Activated T-cell treated with anti-CD3 and anti-CD28 coated beads, Interleukin-2, amount 50 U/mL, for 4 hours (primary cell): Measurements from ENCODE around the gene ATG4B. TPM values are rescaled to one million over a fixed set of nuclear protein-coding genes. Genes with fewer than 3 reads are reported as not detected.
"Not testable (repeated sequence)": the region's sequence is repeated elsewhere in the genome, so short reads cannot be mapped to it uniquely, and the experiment has no call there.

Experiments used
- ATAC-seq, 2 donors: fragments of 200-7000 bp; cut with Tn5 transposase; one replicate each; pipeline ENCODE4 v1.10.0; 2021
- DNase-seq: peaks from one replicate; pipeline ENCODE4 v3.0.0-alpha.2; 2020
- H3K27me3 Mint-ChIP-seq: one replicate; pipeline ENCODE4 v1.8.0; 2021; ENCODE audit warnings: low read depth, mixed read lengths
- H3K36me3 Mint-ChIP-seq: one replicate; pipeline ENCODE4 v1.8.0; 2022; ENCODE audit warnings: mixed read lengths; ENCODE audit not compliant: insufficient read depth
- H3K4me1 Mint-ChIP-seq: one replicate; pipeline ENCODE4 v1.8.0; 2021; ENCODE audit warnings: low read depth, mixed read lengths
- H3K4me3 Mint-ChIP-seq: one replicate; pipeline ENCODE4 v1.8.0; 2021; ENCODE audit warnings: mild to moderate bottlenecking, moderate library complexity, mixed read lengths
- H3K9me3 Mint-ChIP-seq: one replicate; pipeline ENCODE4 v1.8.0; 2021; ENCODE audit warnings: mixed read lengths
- total RNA-seq, 3 donors: library from RNA; stranded (reverse); gene quantifications; one replicate each; pipeline ENCODE4 v1.2.1, GENCODE V29; 2021

The ATG4B gene
- 10 to 100 TPM; 72.6 to 82.4 (median 75.3) TPM for total RNA-seq

DNA sequence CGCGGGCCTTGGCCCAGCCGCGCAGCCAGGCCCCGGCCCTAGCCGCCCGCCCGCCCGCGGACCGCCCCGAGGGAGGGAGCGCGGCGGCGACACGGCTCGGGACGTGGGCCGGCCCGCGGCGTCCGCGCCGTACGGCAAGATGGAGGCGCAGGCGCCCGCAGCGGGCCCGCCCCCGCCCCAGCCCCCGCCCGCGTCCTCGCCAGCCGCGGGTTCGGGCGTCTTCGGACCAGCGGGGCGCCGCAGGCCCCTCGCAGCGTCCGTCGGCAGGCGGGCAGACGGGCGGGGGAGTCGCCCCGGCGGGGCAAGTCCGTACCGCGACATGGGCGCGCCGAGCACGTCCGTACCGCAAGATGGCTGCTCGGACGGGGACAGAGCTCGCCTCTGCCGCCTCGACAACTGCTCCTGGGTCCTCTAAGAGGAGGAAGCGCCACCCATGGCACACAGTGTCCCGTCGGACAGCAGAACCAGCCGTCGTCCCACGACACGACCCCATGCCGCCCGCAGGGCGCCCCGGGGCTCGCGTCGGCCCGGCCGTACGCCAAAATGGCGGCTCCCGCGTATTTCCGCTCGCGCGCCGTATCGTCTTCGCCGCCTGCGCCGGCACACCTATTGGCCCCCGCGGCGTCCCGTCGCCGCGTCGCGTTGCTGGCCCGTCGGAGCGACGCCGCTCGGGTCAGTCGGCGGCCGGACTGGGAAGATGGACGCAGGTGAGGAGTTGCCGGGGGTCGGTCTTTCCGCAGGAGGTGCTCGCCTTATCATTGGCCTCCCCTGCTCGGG, at the start of gene ATG4B, which contains the start of gene THAP4:
Gene ATG4B, plus strand, starts transcription at position 676 of the 777 bp plus-strand sequence. Its CDS starts 22 bp downstream, at position 698.
Gene THAP4, minus strand, starts transcription at position 141 of the 777 bp plus-strand sequence. CDS start 141 bp downstream, outside the sequence.
- H3K4me1 Mint-ChIP-seq, result peaks cover 51% of the 10 kb centered on the region
- peak; percentile 62 for DNase-seq
- ATAC-seq, result peak; percentile 74 to 75
- no peaks in the 10 kb centered on the region for H3K9me3 Mint-ChIP-seq
- H3K27me3 Mint-ChIP-seq, result no peaks in the 10 kb centered on the region
- H3K4me3 Mint-ChIP-seq, result peak within 1 kb of the TSS; percentile 94
- H3K36me3 Mint-ChIP-seq, result peaks cover 24% of the 10 kb centered on the region

DNA sequence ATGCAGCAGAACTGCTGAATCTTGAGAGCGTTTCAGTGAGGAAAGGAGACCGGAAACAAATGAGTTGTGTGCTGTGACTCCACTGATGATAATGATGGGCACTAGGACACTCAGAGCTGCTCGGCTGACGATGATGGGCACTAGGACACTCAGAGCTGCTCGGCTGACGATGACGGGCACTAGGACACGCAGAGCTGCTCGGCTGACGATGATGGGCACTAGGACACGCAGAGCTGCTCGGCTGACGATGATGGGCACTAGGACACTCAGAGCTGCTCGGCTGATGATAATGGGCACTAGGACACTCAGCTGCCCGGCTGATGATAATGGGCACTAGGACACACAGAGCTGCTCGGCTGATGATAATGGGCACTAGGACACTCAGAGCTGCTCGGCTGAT, 47.6 kb upstream of the ATG4B start:
- H3K9me3 Mint-ChIP-seq, result peaks cover 16% of the 10 kb centered on the region
- not testable (repeated sequence) for H3K27me3 Mint-ChIP-seq, H3K4me3 Mint-ChIP-seq, DNase-seq, ATAC-seq, H3K4me1 Mint-ChIP-seq
- peaks cover 12% of the 10 kb centered on the region for H3K36me3 Mint-ChIP-seq

- not testable (repeated sequence) for H3K4me1 Mint-ChIP-seq, H3K4me3 Mint-ChIP-seq, ATAC-seq, H3K36me3 Mint-ChIP-seq, H3K27me3 Mint-ChIP-seq, DNase-seq
- peaks cover 16% of the 10 kb centered on the region for H3K9me3 Mint-ChIP-seq
Measured at GRCh38 chr2:241590496-241591455, 46.7 kb upstream of the ATG4B start.

DNA sequence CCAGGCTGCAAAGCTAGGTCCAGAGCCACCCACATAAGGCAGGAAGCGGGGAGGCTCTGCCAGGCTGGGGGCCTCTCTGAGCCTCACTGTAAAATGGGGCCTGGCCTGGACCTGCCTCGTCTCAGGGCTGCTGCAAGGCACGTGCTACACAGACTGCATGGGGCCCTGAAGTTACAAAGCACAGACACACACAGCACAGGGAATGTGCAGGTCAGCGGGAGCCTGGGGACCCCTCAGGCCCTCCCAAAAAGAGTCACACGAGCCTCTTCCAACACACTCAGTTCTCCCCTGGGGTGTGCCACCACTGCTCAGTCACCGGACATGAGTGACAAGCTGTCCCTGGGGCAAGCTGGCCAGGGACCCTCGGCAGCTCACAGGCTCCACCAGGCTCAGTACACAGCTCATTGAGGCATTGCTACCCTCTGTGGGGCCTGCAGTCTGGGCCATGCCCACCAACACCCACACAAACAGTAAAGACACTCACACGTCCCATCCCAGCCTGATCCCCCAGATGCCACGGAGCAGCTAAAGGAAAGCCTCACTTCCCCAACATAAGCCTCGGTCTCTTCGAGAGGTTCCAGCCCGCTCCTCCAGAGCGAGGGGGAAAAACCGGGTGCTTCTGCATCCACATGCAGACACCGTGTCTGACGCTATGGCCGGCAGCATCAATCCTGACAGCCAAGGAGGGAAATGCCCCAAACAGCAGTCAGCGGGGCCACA, 45.2 kb upstream of the ATG4B start:
- Mint-ChIP-seq H3K9me3 (peaks cover 5% of the 10 kb centered on the region), H3K4me3 (no peak overlapping the region)
- DNase-seq, result no peak

GRCh38 chr2:241593271-241593670, 44.2 kb upstream of the ATG4B start:
- Mint-ChIP-seq H3K27me3 (no peaks in the 10 kb centered on the region), H3K4me3 (no peak overlapping the region), H3K36me3 (peaks cover 10% of the 10 kb centered on the region), H3K4me1 (no peaks in the 10 kb centered on the region), H3K9me3 (peaks cover 2% of the 10 kb centered on the region)
- ATAC-seq (no peak), DNase-seq (no peak)

More for the DNA sequence above, 45.2 kb upstream of the ATG4B start:
- H3K4me1 Mint-ChIP-seq, result no peaks in the 10 kb centered on the region
- peaks cover 4% of the 10 kb centered on the region for H3K36me3 Mint-ChIP-seq
- no peak for ATAC-seq
- no peaks in the 10 kb centered on the region for H3K27me3 Mint-ChIP-seq

DNA sequence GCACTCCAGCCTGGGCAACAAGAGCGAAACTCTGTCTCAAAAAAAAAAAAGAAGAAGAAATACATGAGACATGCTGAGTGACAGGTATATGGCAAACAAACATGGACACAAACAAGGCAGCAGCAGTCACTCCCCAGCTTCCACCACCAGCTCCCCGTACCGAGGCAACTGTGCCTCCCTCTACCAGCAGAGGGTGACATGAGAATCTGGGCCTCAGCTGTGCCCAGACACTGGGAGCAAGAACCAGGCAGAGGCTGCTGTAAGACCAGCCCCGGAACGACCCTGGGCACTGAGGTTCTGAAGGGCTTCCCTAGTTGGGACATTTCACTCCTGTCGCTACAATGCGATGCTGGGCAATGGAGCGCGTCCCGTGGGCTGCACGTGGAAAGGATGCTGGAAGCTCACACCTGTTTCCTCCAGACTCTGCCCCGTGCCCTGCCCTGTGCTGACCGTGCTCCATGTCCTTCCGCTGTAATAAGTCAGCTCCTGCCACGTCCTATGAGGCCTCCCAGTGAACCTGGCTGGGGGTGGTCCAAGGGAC, 41.8 kb upstream of the ATG4B start:
- H3K36me3 Mint-ChIP-seq, result peaks cover 20% of the 10 kb centered on the region
- no peaks in the 10 kb centered on the region for H3K4me1 Mint-ChIP-seq
- H3K9me3 Mint-ChIP-seq, result no peaks in the 10 kb centered on the region
- no peak overlapping the region for H3K4me3 Mint-ChIP-seq
- no peaks in the 10 kb centered on the region for H3K27me3 Mint-ChIP-seq
- DNase-seq, result no peak
- ATAC-seq, result no peak

DNA sequence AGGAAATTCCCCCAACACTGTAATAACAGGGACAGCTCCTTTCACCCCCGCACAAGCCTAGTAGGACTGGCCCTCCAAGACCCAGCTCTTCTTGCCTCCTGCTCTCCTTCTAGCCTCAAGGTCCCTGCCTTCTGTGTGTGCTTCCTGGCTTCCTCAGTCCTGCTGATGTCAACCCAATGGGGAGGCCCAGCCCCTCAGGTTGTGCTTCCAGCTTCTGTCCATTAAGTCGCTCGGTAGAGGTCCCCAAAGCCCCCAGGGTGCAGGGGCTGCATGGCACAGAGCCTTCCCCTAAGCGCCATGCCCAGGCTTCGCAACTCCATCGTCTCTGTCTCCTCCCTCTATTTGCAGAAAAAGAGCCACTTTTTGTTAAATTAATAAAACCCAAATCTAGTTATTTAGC, 39.9 kb upstream of the ATG4B start:
- H3K9me3 Mint-ChIP-seq, result no peaks in the 10 kb centered on the region
- peaks cover 25% of the 10 kb centered on the region for H3K36me3 Mint-ChIP-seq
- H3K4me3 Mint-ChIP-seq, result no peak overlapping the region
- H3K27me3 Mint-ChIP-seq, result no peaks in the 10 kb centered on the region
- DNase-seq, result no peak
- no peaks in the 10 kb centered on the region for H3K4me1 Mint-ChIP-seq
- no peak for ATAC-seq

DNA sequence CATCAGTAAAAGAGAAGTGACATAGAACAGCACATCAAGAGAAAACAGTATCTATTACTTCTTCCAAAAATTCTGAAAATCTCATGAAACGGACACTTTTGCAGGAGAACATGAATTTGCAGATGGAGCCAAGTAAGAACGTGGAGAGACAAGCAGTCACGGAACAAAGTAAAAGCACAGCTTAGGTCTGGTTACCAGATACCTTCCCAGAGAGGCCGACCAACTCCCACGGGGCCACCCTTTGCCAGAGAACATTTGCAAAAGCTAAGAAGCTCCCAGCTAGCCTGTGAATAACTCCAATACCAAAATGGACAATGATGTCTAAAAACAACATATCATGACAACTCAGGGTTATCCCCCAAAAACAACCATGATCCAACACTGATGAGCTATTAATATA, 39.4 kb upstream of the ATG4B start:
- Mint-ChIP-seq H3K27me3 (no peaks in the 10 kb centered on the region), H3K4me1 (no peaks in the 10 kb centered on the region), H3K9me3 (no peaks in the 10 kb centered on the region), H3K4me3 (no peak overlapping the region), H3K36me3 (peaks cover 25% of the 10 kb centered on the region)
- ATAC-seq (no peak), DNase-seq (no peak)

GRCh38 chr2:241598487-241598886, 39.0 kb upstream of the ATG4B start:
- H3K9me3 Mint-ChIP-seq, result no peaks in the 10 kb centered on the region
- no peak for ATAC-seq
- H3K4me3 Mint-ChIP-seq, result no peak overlapping the region
- no peaks in the 10 kb centered on the region for H3K4me1 Mint-ChIP-seq
- H3K27me3 Mint-ChIP-seq, result no peaks in the 10 kb centered on the region
- H3K36me3 Mint-ChIP-seq, result peaks cover 26% of the 10 kb centered on the region
- DNase-seq, result no peak

DNA sequence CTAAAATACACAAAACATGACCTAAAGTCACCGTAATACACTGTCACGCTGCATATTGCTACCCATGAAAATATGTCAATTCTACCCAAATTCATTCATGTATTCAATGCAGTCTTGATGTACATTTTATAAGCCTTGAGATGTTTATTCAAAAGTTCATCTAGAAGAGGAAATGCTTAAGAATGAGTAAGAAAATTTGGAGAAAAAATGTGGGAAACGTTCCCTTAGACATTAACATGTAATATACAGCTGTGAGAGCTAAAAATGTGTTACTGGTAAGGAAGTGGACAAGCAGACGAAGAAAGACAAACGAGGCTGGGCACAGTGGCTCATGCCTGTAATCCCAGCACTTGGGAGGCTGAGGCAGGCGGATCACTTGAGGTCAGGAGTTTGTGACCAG, 37.9 kb upstream of the ATG4B start:
- H3K36me3 Mint-ChIP-seq, result peaks cover 25% of the 10 kb centered on the region
- H3K4me3 Mint-ChIP-seq, result no peak overlapping the region
- no peaks in the 10 kb centered on the region for H3K9me3 Mint-ChIP-seq

GRCh38 chr2:241601841-241602240, 35.7 kb upstream of the ATG4B start:
- no peaks in the 10 kb centered on the region for H3K27me3 Mint-ChIP-seq
- DNase-seq (no peak), ATAC-seq (no peak)
- peaks cover 25% of the 10 kb centered on the region for H3K36me3 Mint-ChIP-seq
- H3K4me1 Mint-ChIP-seq, result no peaks in the 10 kb centered on the region
- no peak overlapping the region for H3K4me3 Mint-ChIP-seq
- no peaks in the 10 kb centered on the region for H3K9me3 Mint-ChIP-seq

More for the DNA sequence above, 37.9 kb upstream of the ATG4B start:
- H3K27me3 Mint-ChIP-seq, result no peaks in the 10 kb centered on the region
- no peaks in the 10 kb centered on the region for H3K4me1 Mint-ChIP-seq
- DNase-seq, result no peak
- ATAC-seq, result no peak

DNA sequence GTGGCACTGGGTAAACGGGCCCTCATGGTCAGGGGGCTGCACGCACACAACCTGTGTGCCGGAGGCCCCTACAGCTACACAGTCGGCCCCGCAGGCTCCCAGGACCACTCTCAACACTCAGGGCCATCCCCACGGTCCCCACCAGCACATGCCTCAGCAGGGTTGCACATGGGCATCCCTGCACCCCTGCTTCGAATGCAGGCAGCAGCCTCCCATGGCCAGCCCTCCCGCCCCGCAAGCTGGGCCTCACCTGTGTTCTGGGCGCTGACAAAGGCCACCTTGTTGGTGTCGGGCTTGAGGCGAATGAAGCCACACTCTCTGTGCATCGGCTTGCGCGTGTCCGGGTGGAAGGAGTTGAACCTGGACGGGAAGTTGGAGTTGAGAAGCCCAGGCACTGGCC, 34.8 kb upstream of the ATG4B start:
- no peak for ATAC-seq
- Mint-ChIP-seq H3K4me3 (no peak overlapping the region), H3K36me3 (peaks cover 22% of the 10 kb centered on the region), H3K27me3 (no peaks in the 10 kb centered on the region), H3K9me3 (no peaks in the 10 kb centered on the region), H3K4me1 (no peaks in the 10 kb centered on the region)
- DNase-seq, result no peak

DNA sequence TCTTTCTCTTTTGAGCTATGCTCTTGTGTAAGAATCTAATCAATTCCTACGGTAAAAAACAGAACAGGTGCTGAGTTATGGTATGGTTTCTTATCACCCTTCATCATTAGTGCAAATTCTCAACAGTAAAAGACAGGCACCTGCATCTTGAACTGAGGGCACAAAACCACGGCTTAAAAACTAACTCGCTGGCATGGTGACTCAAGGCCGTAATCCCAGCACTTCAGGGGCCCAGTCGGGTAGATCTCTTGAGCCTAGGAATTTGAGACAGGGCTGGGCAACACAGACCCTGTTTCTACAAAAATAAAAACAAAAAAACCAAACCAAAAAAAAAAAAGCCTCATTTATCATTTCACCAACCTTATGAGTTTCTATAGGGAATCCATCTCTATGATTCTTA, 33.8 kb upstream of the ATG4B start:
- ATAC-seq, result no peak
- H3K4me1 Mint-ChIP-seq, result peaks cover 4% of the 10 kb centered on the region

DNA sequence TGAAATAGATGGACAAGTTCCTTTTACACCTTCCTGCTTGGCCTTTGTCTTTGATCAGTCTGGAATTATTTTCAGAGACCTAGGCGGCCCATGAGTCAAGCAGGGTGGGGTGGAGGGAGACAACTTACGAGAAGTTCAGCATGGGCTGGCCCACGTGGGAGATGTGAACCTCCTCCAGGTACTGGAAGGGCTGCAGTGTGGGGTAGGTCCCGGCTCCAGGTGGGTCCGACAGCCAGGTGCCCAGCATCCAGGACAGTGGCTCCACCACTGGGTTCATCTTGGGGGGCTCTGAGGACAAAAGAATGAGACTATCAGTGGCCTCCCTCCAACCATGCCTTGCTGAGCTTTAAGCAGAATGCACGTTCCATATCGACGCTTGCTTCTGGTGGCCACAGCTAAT, 31.3 kb upstream of the ATG4B start:
- no peaks in the 10 kb centered on the region for H3K27me3 Mint-ChIP-seq
- H3K9me3 Mint-ChIP-seq, result no peaks in the 10 kb centered on the region
- ATAC-seq, result no peak
- DNase-seq, result no peak
- H3K4me1 Mint-ChIP-seq, result peaks cover 15% of the 10 kb centered on the region
- H3K4me3 Mint-ChIP-seq, result no peak overlapping the region
- peaks cover 12% of the 10 kb centered on the region for H3K36me3 Mint-ChIP-seq

More for the DNA sequence above, 33.8 kb upstream of the ATG4B start:
- Mint-ChIP-seq H3K4me3 (no peak overlapping the region), H3K27me3 (no peaks in the 10 kb centered on the region), H3K9me3 (no peaks in the 10 kb centered on the region), H3K36me3 (peaks cover 22% of the 10 kb centered on the region)
- DNase-seq, result no peak
